Smooth muscle cell (in vitro differentiated cells): ENCODE results near the gene DLGAP3. TPM values are rescaled to one million over a fixed set of nuclear protein-coding genes. Genes with fewer than 3 reads are reported as not detected.

Source experiments
- DNase-seq: peaks from one replicate; lab custom pipeline; 2025; ENCODE audit not compliant: unreplicated experiment; lab: John Stamatoyannopoulos, UW
- H2AFZ ChIP-seq: fragments of 200-600 bp; sonication (generic); 2 replicates; pipeline ENCODE4 v1.6.0; 2016; ENCODE audit warnings: antibody characterized with exemption, low read depth, mild to moderate bottlenecking
- H3F3A ChIP-seq: fragments of 200-600 bp; sonication (generic); 2 replicates; pipeline ENCODE4 v1.6.0; 2017; ENCODE audit warnings: antibody characterized with exemption, low read depth
- H3K27ac ChIP-seq: fragments of 200-600 bp; sonication (generic); 2 replicates; pipeline ENCODE4 v1.5.1; 2016; ENCODE audit warnings: low read depth, mild to moderate bottlenecking
- H3K27me3 ChIP-seq: fragments of 200-600 bp; sonication (generic); 2 replicates; pipeline ENCODE4 v1.6.1; 2016; ENCODE audit warnings: low read depth, mild to moderate bottlenecking
- H3K36me3 ChIP-seq: fragments of 200-600 bp; sonication (generic); 2 replicates; pipeline ENCODE4 v1.5.1; 2016; ENCODE audit warnings: low read depth
- H3K4me1 ChIP-seq: fragments of 200-600 bp; sonication (generic); 2 replicates; pipeline ENCODE4 v1.5.1; 2016; ENCODE audit warnings: low read depth
- H3K4me2 ChIP-seq: fragments of 200-600 bp; sonication (generic); 2 replicates; pipeline ENCODE4 v1.6.0; 2016; ENCODE audit warnings: mild to moderate bottlenecking
- H3K4me3 ChIP-seq: fragments of 200-600 bp; sonication (generic); 2 replicates; pipeline ENCODE4 v1.5.1; 2016; ENCODE audit warnings: mild to moderate bottlenecking
- H3K79me2 ChIP-seq: fragments of 200-600 bp; sonication (generic); 2 replicates; pipeline ENCODE4 v1.6.0; 2016; ENCODE audit warnings: low read depth, mild to moderate bottlenecking
- H3K9ac ChIP-seq: fragments of 200-600 bp; sonication (generic); 2 replicates; pipeline ENCODE4 v1.6.0; 2016; ENCODE audit warnings: low read depth
- H3K9me3 ChIP-seq: fragments of 200-600 bp; sonication (generic); replicated peaks from 2 replicates; pipeline ENCODE4 v1.5.1; 2016; ENCODE audit warnings: low read depth
- H4K20me1 ChIP-seq: fragments of 200-600 bp; sonication (generic); 2 replicates; pipeline ENCODE4 v1.6.0; 2016; ENCODE audit warnings: low read depth
- CTCF ChIP-seq: fragments of 200-600 bp; sonication (generic); IDR thresholded peaks from 2 replicates; pipeline ENCODE4 v1.5.1; 2017; ENCODE audit warnings: borderline replicate concordance, mild to moderate bottlenecking, antibody characterized with exemption; ENCODE audit not compliant: insufficient read depth, poor library complexity, severe bottlenecking
- WGBS: methylation state at CpG from one replicate; pipeline ENCODE4 v1.1.7; 2016; ENCODE audit warnings: low lambda C conversion rate; 5-methylcytosine and 5-hydroxymethylcytosine counted together
- polyA plus RNA-seq: library from polyadenylated mRNA; unstranded; fragments of >200 nt; fragmentation: Nextera tagmentation; extraction: Ambion mirVana; gene quantifications from 2 replicates; pipeline ENCODE4 v1.2.1, GENCODE V29; 2016
- total RNA-seq: library from RNA; depleted of rRNA; stranded (reverse); fragments of >200 nt; gene quantifications from 2 replicates; pipeline ENCODE4 v1.2.3, GENCODE V29; 2014

Gene DLGAP3
- total and polyA plus RNA-seq, 2 experiments from 2014 or later: not detected

GRCh38 chr1:34918977-34919561 lies 10.4 kb downstream of the DLGAP3 start:
- no peaks in the 10 kb centered on the region for H3K36me3 ChIP-seq
- DNase-seq: no peak
- no peak overlapping the region for H3K4me3 ChIP-seq
- H3K9ac ChIP-seq: no peak overlapping the region
- no peaks in the 10 kb centered on the region for H3K79me2 ChIP-seq
- H3K4me2 ChIP-seq: no peak overlapping the region
- no peak overlapping the region for H3K27ac ChIP-seq
- no peak for TF ChIP-seq CTCF
- H3K9me3 ChIP-seq: no peaks in the 10 kb centered on the region
- 27% methylated on average over 14 of the region's 14 CpGs for WGBS
- no peak overlapping the region for H2AFZ ChIP-seq
- no peaks in the 10 kb centered on the region for H3F3A ChIP-seq
- peaks cover 8% of the 10 kb centered on the region for H3K27me3 ChIP-seq
- H4K20me1 ChIP-seq: no peaks in the 10 kb centered on the region
- no peaks in the 10 kb centered on the region for H3K4me1 ChIP-seq

GRCh38 chr1:34918386-34918976 lies 11.0 kb downstream of the DLGAP3 start:
- Histone ChIP-seq H3F3A (no peaks in the 10 kb centered on the region), H3K4me3 (no peak overlapping the region), H4K20me1 (no peaks in the 10 kb centered on the region), H3K9me3 (no peaks in the 10 kb centered on the region), H2AFZ (no peak overlapping the region), H3K4me1 (no peaks in the 10 kb centered on the region), H3K4me2 (no peak overlapping the region), H3K27ac (no peak overlapping the region), H3K27me3 (peaks cover 5% of the 10 kb centered on the region), H3K79me2 (no peaks in the 10 kb centered on the region), H3K36me3 (no peaks in the 10 kb centered on the region), H3K9ac (no peak overlapping the region)
- no peak for TF ChIP-seq CTCF
- 71% methylated on average over 11 of the region's 11 CpGs for WGBS
- DNase-seq: no peak

DNA sequence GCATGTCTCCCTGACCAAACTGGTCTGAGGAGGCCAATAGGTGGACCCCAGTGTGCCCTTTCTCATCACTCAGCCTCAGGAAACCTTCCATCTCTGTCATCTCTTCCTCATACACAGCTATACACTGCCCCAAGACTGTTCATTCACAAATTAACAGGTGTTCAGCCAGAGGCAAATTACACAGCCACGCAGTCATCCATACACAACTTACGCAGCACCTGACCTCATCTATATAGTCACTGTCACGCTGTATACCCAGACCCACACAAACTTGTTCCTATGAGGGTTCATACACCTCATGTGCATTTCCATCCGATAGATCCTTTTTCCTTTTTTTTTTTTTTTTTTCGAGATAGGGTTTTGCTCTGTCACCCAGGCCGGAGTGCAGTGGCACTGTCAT lies 12.4 kb downstream of the DLGAP3 start:
- Histone ChIP-seq H3K36me3 (no peaks in the 10 kb centered on the region), H3K27me3 (no peaks in the 10 kb centered on the region), H3K4me2 (no peak overlapping the region), H3F3A (no peaks in the 10 kb centered on the region), H3K9me3 (no peaks in the 10 kb centered on the region), H3K9ac (no peak overlapping the region), H3K4me3 (no peak overlapping the region), H3K4me1 (no peaks in the 10 kb centered on the region), H2AFZ (no peak overlapping the region), H4K20me1 (no peaks in the 10 kb centered on the region), H3K27ac (no peak overlapping the region), H3K79me2 (no peaks in the 10 kb centered on the region)
- TF ChIP-seq CTCF: no peak
- DNase-seq: no peak
- 85% methylated on average over 6 of the region's 6 CpGs for WGBS

- H3K9ac ChIP-seq: no peak overlapping the region
- H2AFZ ChIP-seq: no peak overlapping the region
- no peaks in the 10 kb centered on the region for H3K9me3 ChIP-seq
- H3F3A ChIP-seq: no peaks in the 10 kb centered on the region
- WGBS: 87% methylated on average over 4 of the region's 4 CpGs
- no peaks in the 10 kb centered on the region for H3K79me2 ChIP-seq
- no peak overlapping the region for H3K4me2 ChIP-seq
- H3K27ac ChIP-seq: no peak overlapping the region
- H3K36me3 ChIP-seq: no peaks in the 10 kb centered on the region
- no peak for DNase-seq
- H3K27me3 ChIP-seq: no peaks in the 10 kb centered on the region
- no peaks in the 10 kb centered on the region for H3K4me1 ChIP-seq
- H4K20me1 ChIP-seq: no peaks in the 10 kb centered on the region
- no peak for TF ChIP-seq CTCF
- H3K4me3 ChIP-seq: no peak overlapping the region
Measured at GRCh38 chr1:34916104-34916503, 13.3 kb downstream of the DLGAP3 start.
